ENCODE data around the gene CYB5RL.

The CYB5RL gene

GRCh38 chr1:54156201-54156600, 43.6 kb downstream of the CYB5RL start:
- DNase-seq = no peak

GRCh38 chr1:54153535-54154439, 46.0 kb downstream of the CYB5RL start:
- DNase-seq = peak; percentile 75

- no peak for DNase-seq
Measured at GRCh38 chr1:54152696-54153095, 47.1 kb downstream of the CYB5RL start, which contains the start of gene CDCP2. CDCP2 (minus strand) TSS chr1:54153000; CDS start chr1:54152922, 78 bp downstream.

GRCh38 chr1:54151013-54151412, 48.8 kb downstream of the CYB5RL start:
- DNase-seq = no peak
